IMR-90 (cell line): ENCODE data around the gene CDKN2C. TPM values are rescaled to one million over a fixed set of nuclear protein-coding genes. Genes with fewer than 3 reads are reported as not detected.
A peak's percentile ranks its signal among the peaks of the same experiment; 100 is the strongest.

Experiments
- ATAC-seq: fragments of 200-7000 bp; cut with Tn5 transposase; 2 replicates; pipeline ENCODE4 v1.9.1; 2020; ENCODE audit warnings: low read depth, mild to moderate bottlenecking, moderate library complexity
- Bru-seq: library from RNA; stranded (reverse); fragments of 400-500 nt; gene quantifications from one replicate; lab custom pipeline; 2021; lab: Mats Ljungman, UMichigan
- BruChase-seq, 2 experiments: library from RNA; stranded (reverse); fragments of 400-500 nt; gene quantifications; one replicate each; lab custom pipeline; 2021; lab: Mats Ljungman, UMichigan
- BruUV-seq: library from RNA; stranded (reverse); fragments of 400-500 nt; replicated peaks from 2 replicates; lab custom pipeline; 2021; lab: Mats Ljungman, UMichigan
- CTCF ChIA-PET: fragments of 300-600 bp; formaldehyde crosslinking; extraction: SDS; loops from one replicate; lab custom pipeline; 2021; ENCODE audit warnings: antibody characterized with exemption; lab: Yijun Ruan, JAX
- POLR2A ChIA-PET: fragments of 300-600 bp; sonication (Branson Sonifier 250); formaldehyde crosslinking; loops from one replicate; lab custom pipeline; 2022; ENCODE audit warnings: antibody characterized with exemption; ENCODE audit not compliant: unreplicated experiment; lab: Charles Lee
- DNase-seq: peaks from one replicate; pipeline ENCODE4 v3.0.0; 2013
- H2AFZ ChIP-seq: replicated peaks from 2 replicates; pipeline ENCODE3; 2013; ENCODE audit warnings: low read length, mild to moderate bottlenecking; ENCODE audit not compliant: poor library complexity
- H2AK5ac ChIP-seq: 2 replicates; pipeline ENCODE4 v1.6.1; 2013; ENCODE audit warnings: low read depth, low read length, inconsistent platforms
- H2AK9ac ChIP-seq: replicated peaks from 2 replicates; pipeline ENCODE3; 2013; ENCODE audit warnings: mild to moderate bottlenecking, low read depth, low read length, moderate library complexity; ENCODE audit not compliant: poor library complexity
- H2BK120ac ChIP-seq: 2 replicates; pipeline ENCODE4 v1.6.1; 2013; ENCODE audit warnings: low read depth, low read length, inconsistent platforms
- H2BK15ac ChIP-seq: 3 replicates; pipeline ENCODE4 v1.6.1; 2013; ENCODE audit warnings: low read depth, low read length, inconsistent platforms
- H2BK20ac ChIP-seq: 2 replicates; pipeline ENCODE4 v1.6.1; 2013; ENCODE audit warnings: low read depth, mild to moderate bottlenecking, inconsistent platforms, low read length, moderate library complexity
- H2BK5ac ChIP-seq: 2 replicates; pipeline ENCODE4 v1.6.1; 2013; ENCODE audit warnings: mild to moderate bottlenecking, low read depth, low read length, inconsistent platforms; ENCODE audit not compliant: poor library complexity, severe bottlenecking
- H3K14ac ChIP-seq: replicated peaks from 2 replicates; pipeline ENCODE4 v1.6.1; 2013; ENCODE audit warnings: low read depth, low read length, inconsistent platforms
- H3K18ac ChIP-seq: 2 replicates; pipeline ENCODE4 v1.6.1; 2013; ENCODE audit warnings: low read depth, low read length, control low read depth
- H3K23ac ChIP-seq: 2 replicates; pipeline ENCODE4 v1.6.1; 2013; ENCODE audit warnings: low read depth, low read length, inconsistent platforms
- H3K27ac ChIP-seq: 2 replicates; pipeline ENCODE4 v1.5.1; 2013; ENCODE audit warnings: mild to moderate bottlenecking, control low read depth, low read length; ENCODE audit not compliant: insufficient read depth
- H3K27me3 ChIP-seq: 2 replicates; pipeline ENCODE4 v1.6.1; 2013; ENCODE audit warnings: low read length; ENCODE audit not compliant: control insufficient read depth, insufficient read depth
- H3K36me3 ChIP-seq: 2 replicates; pipeline ENCODE4 v1.6.1; 2013; ENCODE audit warnings: low read length, mixed read lengths; ENCODE audit not compliant: control insufficient read depth, insufficient read depth
- H3K4ac ChIP-seq: 2 replicates; pipeline ENCODE4 v1.6.1; 2013; ENCODE audit warnings: low read depth, low read length, inconsistent platforms
- H3K4me1 ChIP-seq: 2 replicates; pipeline ENCODE4 v1.6.1; 2013; ENCODE audit warnings: low read length, mixed read lengths; ENCODE audit not compliant: control insufficient read depth, insufficient read depth
- H3K4me2 ChIP-seq: 2 replicates; pipeline ENCODE4 v1.6.1; 2013; ENCODE audit warnings: low read depth, mild to moderate bottlenecking, control low read depth, low read length, moderate library complexity
- H3K4me3 ChIP-seq: 2 replicates; pipeline ENCODE4 v1.5.1; 2013; ENCODE audit warnings: low read depth, mild to moderate bottlenecking, control low read depth, low read length, moderate library complexity; ENCODE audit not compliant: insufficient read depth
- H3K56ac ChIP-seq: 2 replicates; pipeline ENCODE4 v1.6.1; 2013; ENCODE audit warnings: low read length, inconsistent platforms; ENCODE audit not compliant: insufficient read depth; ENCODE audit errors: extremely low read depth
- H3K79me1 ChIP-seq, 2 experiments: 2 replicates each; pipeline ENCODE4 v1.6.1; 2013; ENCODE audit warnings: low read length in 2 of 2, inconsistent platforms in 1 of 2, low read depth in 1 of 2
- H3K9ac ChIP-seq: 2 replicates; pipeline ENCODE4 v1.6.1; 2013; ENCODE audit warnings: low read depth, low read length, control low read depth
- H3K9me1 ChIP-seq: 2 replicates; pipeline ENCODE4 v1.6.1; 2013; ENCODE audit warnings: low read length, inconsistent platforms; ENCODE audit not compliant: insufficient read depth
- H3K9me3 ChIP-seq: 2 replicates; pipeline ENCODE4 v1.6.1; 2013; ENCODE audit warnings: low read length; ENCODE audit not compliant: control insufficient read depth, insufficient read depth
- H4K20me1 ChIP-seq: 2 replicates; pipeline ENCODE4 v1.6.1; 2013; ENCODE audit warnings: low read length, inconsistent platforms; ENCODE audit not compliant: insufficient read depth
- H4K5ac ChIP-seq: 2 replicates; pipeline ENCODE4 v1.6.1; 2013; ENCODE audit warnings: mild to moderate bottlenecking, low read depth, low read length, control low read depth
- H4K8ac ChIP-seq, 2 experiments: 2 replicates each; pipeline ENCODE4 v1.6.1; 2013; ENCODE audit warnings: low read depth in 2 of 2, low read length in 2 of 2, control low read depth in 1 of 2, inconsistent platforms in 1 of 2
- H4K91ac ChIP-seq: 2 replicates; pipeline ENCODE4 v1.6.1; 2013; ENCODE audit warnings: low read depth, low read length, inconsistent platforms; ENCODE audit not compliant: insufficient read depth
- BHLHE40 ChIP-seq: fragments of 150-350 bp; IDR thresholded peaks from 2 replicates; pipeline ENCODE4 v1.6.1; 2016; ENCODE audit warnings: mild to moderate bottlenecking, low read depth, low read length
- CEBPB ChIP-seq: IDR thresholded peaks from 2 replicates; pipeline ENCODE4 v1.6.1; 2012; ENCODE audit warnings: low read depth, low read length, improper control_type of control experiment
- CHD1 ChIP-seq: IDR thresholded peaks from 2 replicates; pipeline ENCODE4 v1.6.1; 2012; ENCODE audit warnings: low read depth, low read length, improper control_type of control experiment
- FOS ChIP-seq: fragments of 150-350 bp; IDR thresholded peaks from 2 replicates; pipeline ENCODE4 v1.6.1; 2016; ENCODE audit warnings: low read depth, low read length
- MAFK ChIP-seq: IDR thresholded peaks from 2 replicates; pipeline ENCODE4 v1.6.1; 2012; ENCODE audit warnings: low read depth, low read length, improper control_type of control experiment
- MAZ ChIP-seq: IDR thresholded peaks from 2 replicates; pipeline ENCODE4 v1.6.1; 2012; ENCODE audit warnings: low read depth, mild to moderate bottlenecking, low read length, improper control_type of control experiment, moderate library complexity, borderline replicate concordance
- MXI1 ChIP-seq: IDR thresholded peaks from 2 replicates; pipeline ENCODE4 v1.6.1; 2012; ENCODE audit warnings: low read depth, mild to moderate bottlenecking, low read length, moderate library complexity, borderline replicate concordance
- POLR2A ChIP-seq: IDR thresholded peaks from 2 replicates; pipeline ENCODE4 v1.6.1; 2012; ENCODE audit warnings: mild to moderate bottlenecking, low read depth, low read length
- RAD21 ChIP-seq: IDR thresholded peaks from 2 replicates; pipeline ENCODE4 v1.6.1; 2012; ENCODE audit warnings: low read length, improper control_type of control experiment
- RCOR1 ChIP-seq: IDR thresholded peaks from 2 replicates; pipeline ENCODE4 v1.6.1; 2012; ENCODE audit warnings: mild to moderate bottlenecking, low read length, improper control_type of control experiment; ENCODE audit not compliant: insufficient replicate concordance
- RFX5 ChIP-seq: IDR thresholded peaks from 2 replicates; pipeline ENCODE4 v1.8.0; 2012; ENCODE audit warnings: low read depth, mild to moderate bottlenecking, low read length, moderate library complexity
- SMC3 ChIP-seq: fragments of 150-350 bp; IDR thresholded peaks from 2 replicates; pipeline ENCODE4 v1.6.1; 2016; ENCODE audit warnings: low read depth, mild to moderate bottlenecking, antibody characterized with exemption, low read length, moderate library complexity
- WGBS, 2 experiments: methylation state at CpG; one replicate each; pipeline versions ENCODE4 v1.1.5 to v1.1.7; 2013; ENCODE audit warnings: missing lambda C conversion rate in 2 of 2; ENCODE audit not compliant: insufficient read length in 1 of 2; ENCODE audit errors: extremely low coverage in 2 of 2; 5-methylcytosine and 5-hydroxymethylcytosine counted together
- dilution Hi-C: fragments of 300-500 bp; cut with HindIII; formaldehyde crosslinking; loops from one replicate; pipeline ENCODE4 v1.14.3; 2018; ENCODE audit warnings: low sequenced_read_pairs; ENCODE audit not compliant: unreplicated experiment
- in situ Hi-C: fragments of 300-500 bp; cut with MboI; formaldehyde crosslinking; loops from 3 replicates; pipeline ENCODE4 v1.14.3; 2019; ENCODE audit warnings: low sequenced_read_pairs, inconsistent platforms, mixed read lengths
- intact Hi-C: fragments of 100-400 bp; cut with micrococcal nuclease; formaldehyde crosslinking; loops from 2 replicates; pipeline ENCODE4 v1.10.0; 2022
- long read RNA-seq: library from polyadenylated mRNA; unstranded; transcript quantifications from one replicate; pipeline ENCODE4 v2.0.0, GENCODE V29; 2021; ENCODE audit not compliant: unreplicated experiment
- polyA plus RNA-seq, 3 experiments: library from polyadenylated mRNA; depleted of rRNA; stranded (reverse); fragments of >200 nt; gene quantifications; 2 replicates each; pipeline ENCODE4 v1.2.3, GENCODE V29; 2012; ENCODE audit warnings: low replicate concordance in 1 of 3
- total RNA-seq: library from RNA; depleted of rRNA; stranded (reverse); fragments of >200 nt; gene quantifications from 2 replicates; pipeline ENCODE4 v1.2.3, GENCODE V29; 2012; rRNA removed
- TF ChIP-seq, protein P1 (sequence below): conservative IDR thresholded peaks from 2 replicates; pipeline ENCODE4 v1.5.1; 2012; ENCODE audit warnings: mild to moderate bottlenecking, low read depth, low read length, improper control_type of control experiment

Gene CDKN2C
- total RNA-seq (14.3 and 18.9 TPM in 2 replicates), polyA plus RNA-seq (2012; rRNA removed) (13.5 and 15.5 TPM in 2 replicates), Bru-seq, nascent RNA (percentile 35 among the genes with signal in this experiment), BruChase-seq, experiment 1, labeled RNA remaining after a 6-hour chase (percentile 31 among the genes with signal in this experiment), BruChase-seq, experiment 2, labeled RNA remaining after a 2-hour chase (percentile 35 among the genes with signal in this experiment)
- polyA plus RNA-seq (2012; cell fraction: cytosol; rRNA removed), result 7.1 and 10.0 TPM in 2 replicates
- 3.0 and 4.7 TPM in 2 replicates for polyA plus RNA-seq (2012; cell fraction: nucleus; rRNA removed; ENCODE audit: low replicate concordance)
- long read RNA-seq, transcript CDKN2C-203 (3 exons, 2,086 nt), result major isoform, 12 of 13 reads
- long read RNA-seq, partial matches to known transcripts, result 0 of 13 reads
- long read RNA-seq, other reads (novel, unspliced or antisense), result 0 of 13 reads

DNA sequence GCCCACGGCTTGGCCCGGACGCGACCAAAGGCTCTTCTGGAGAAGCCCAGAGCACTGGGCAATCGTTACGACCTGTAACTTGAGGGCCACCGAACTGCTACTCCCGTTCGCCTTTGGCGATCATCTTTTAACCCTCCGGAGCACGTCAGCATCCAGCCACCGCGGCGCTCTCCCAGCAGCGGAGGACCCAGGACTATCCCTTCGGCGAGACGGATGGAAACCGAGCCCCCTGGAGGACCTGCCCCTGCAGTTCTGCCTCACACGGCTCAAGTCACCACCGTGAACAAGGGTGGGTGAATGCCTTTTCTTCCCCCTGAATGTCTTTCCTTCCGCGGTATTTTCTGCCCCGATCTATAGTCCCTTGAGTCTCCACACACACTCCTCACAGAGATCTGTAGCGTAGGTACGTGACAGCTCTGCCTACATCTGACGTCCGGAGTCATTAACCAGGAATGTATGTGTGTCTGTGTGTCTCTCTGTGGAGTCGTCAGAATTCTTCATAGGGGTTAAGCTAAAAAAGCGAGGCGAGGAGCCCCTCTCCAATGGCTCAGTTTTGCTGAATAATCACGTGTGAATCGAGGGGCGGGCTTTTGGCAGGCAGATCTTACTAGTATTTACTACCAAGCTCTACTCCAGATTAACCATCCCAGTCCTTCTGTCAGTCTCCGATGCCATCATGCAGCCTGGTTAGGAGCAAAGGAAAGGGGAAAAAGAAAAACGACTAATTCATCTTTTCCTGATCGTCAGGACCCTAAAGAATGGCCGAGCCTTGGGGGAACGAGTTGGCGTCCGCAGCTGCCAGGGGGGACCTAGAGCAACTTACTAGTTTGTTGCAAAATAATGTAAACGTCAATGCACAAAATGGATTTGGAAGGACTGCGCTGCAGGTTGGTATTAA is at the start of gene CDKN2C:
TSS of gene CDKN2C (plus strand) at position 635 of the 898 bp plus-strand sequence. CDS start at position 759, 124 bp downstream.
- in situ Hi-C loops (no loop called here), intact Hi-C loops (loop anchor here (2.0 to 10.0 kb wide), 2 partner anchors 195 to 325 kb away; no protein-coding TSS in a partner anchor)
- POLR2A ChIA-PET, result no interaction called here
- TF ChIP-seq FOS, result no peak
- TF ChIP-seq MAZ, result no peak
- TF ChIP-seq RAD21, result no peak
- TF ChIP-seq CHD1, result no peak; the same call in 1 of the 2 replicates
- TF ChIP-seq RCOR1, result no peak
- TF ChIP-seq MXI1, result peak; percentile 38; the same call in 1 of the 2 replicates
- TF ChIP-seq SMC3, result no peak
- TF ChIP-seq POLR2A, result peak; percentile 69; the same call in 1 of the 2 replicates
- TF ChIP-seq CEBPB, result 0 out of 2 replicates have a peak, but pooled peaks have one; percentile 21
- no peak for TF ChIP-seq RFX5
- peak; percentile 55 for TF ChIP-seq MAFK
- TF ChIP-seq BHLHE40, result 0 out of 2 replicates have a peak, but pooled peaks have one; percentile 5
- TF ChIP-seq, protein P1, sequence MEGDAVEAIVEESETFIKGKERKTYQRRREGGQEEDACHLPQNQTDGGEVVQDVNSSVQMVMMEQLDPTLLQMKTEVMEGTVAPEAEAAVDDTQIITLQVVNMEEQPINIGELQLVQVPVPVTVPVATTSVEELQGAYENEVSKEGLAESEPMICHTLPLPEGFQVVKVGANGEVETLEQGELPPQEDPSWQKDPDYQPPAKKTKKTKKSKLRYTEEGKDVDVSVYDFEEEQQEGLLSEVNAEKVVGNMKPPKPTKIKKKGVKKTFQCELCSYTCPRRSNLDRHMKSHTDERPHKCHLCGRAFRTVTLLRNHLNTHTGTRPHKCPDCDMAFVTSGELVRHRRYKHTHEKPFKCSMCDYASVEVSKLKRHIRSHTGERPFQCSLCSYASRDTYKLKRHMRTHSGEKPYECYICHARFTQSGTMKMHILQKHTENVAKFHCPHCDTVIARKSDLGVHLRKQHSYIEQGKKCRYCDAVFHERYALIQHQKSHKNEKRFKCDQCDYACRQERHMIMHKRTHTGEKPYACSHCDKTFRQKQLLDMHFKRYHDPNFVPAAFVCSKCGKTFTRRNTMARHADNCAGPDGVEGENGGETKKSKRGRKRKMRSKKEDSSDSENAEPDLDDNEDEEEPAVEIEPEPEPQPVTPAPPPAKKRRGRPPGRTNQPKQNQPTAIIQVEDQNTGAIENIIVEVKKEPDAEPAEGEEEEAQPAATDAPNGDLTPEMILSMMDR, result 0 out of 2 replicates have a peak, but pooled peaks have one; percentile 4

More for the DNA sequence above, at the start of gene CDKN2C:
- H3K4me3 ChIP-seq, result peak within 1 kb of the TSS; percentile 88
- peak within 1 kb of the TSS; percentile 62 for H3K18ac ChIP-seq
- H3K36me3 ChIP-seq, result no peaks in the 10 kb centered on the region; the same call in 1 of the 2 replicates
- H4K8ac ChIP-seq, result peak within 1 kb of the TSS; percentile 15 to 17; a peak in 2 of 4 replicates
- no TSS peak for BruUV-seq
- H3K9ac ChIP-seq, result peak within 1 kb of the TSS; percentile 93
- H3K23ac ChIP-seq, result peak within 1 kb of the TSS; percentile 93
- peak within 1 kb of the TSS; percentile 33; the same call in 1 of the 2 replicates for H2AK5ac ChIP-seq
- no peaks in the 10 kb centered on the region for H3K9me3 ChIP-seq
- ATAC-seq, result peak; percentile 38
- H2BK15ac ChIP-seq, result peak within 1 kb of the TSS; percentile 30; the same call in 1 of the 3 replicates
- H2AK9ac ChIP-seq, result peak within 1 kb of the TSS; percentile 48
- no peak within 1 kb of the TSS; the same call in 1 of the 2 replicates for H2BK20ac ChIP-seq
- dilution Hi-C loops, result no loop called here
- peak; percentile 86 for DNase-seq
- peak within 1 kb of the TSS; percentile 86 for H3K56ac ChIP-seq
- H2AFZ ChIP-seq, result peak within 1 kb of the TSS; percentile 90
- no peaks in the 10 kb centered on the region; the same call in none of the 2 replicates for H4K20me1 ChIP-seq
- H3K27me3 ChIP-seq, result no peaks in the 10 kb centered on the region
- H3K79me1 ChIP-seq, result peaks cover 0 to 7% of the 10 kb centered on the region in 2 experiments; a peak in 2 of 4 replicates
- peak within 1 kb of the TSS; percentile 89 for H3K27ac ChIP-seq
- H2BK120ac ChIP-seq, result peak within 1 kb of the TSS; percentile 75; the same call in 1 of the 2 replicates
- H2BK5ac ChIP-seq, result peak within 1 kb of the TSS; percentile 74
- no peaks in the 10 kb centered on the region for H3K9me1 ChIP-seq
- 0 out of 2 replicates have a peak within 1 kb of the TSS, but pooled peaks have one; percentile 4 for H4K5ac ChIP-seq
- CTCF ChIA-PET, result interaction anchor here (1.1 kb wide), 1 partner anchor 13 kb away, joined by 3 read pairs; no protein-coding TSS in a partner anchor
- peak within 1 kb of the TSS; percentile 75 for H3K14ac ChIP-seq
- H3K4ac ChIP-seq, result peak within 1 kb of the TSS; percentile 56
- WGBS, 2 experiments, result 0% methylated on average over 22 of the region's 44 CpGs; no CpG with 5 or more reads in 1 of the 2 experiments
- H4K91ac ChIP-seq, result peak within 1 kb of the TSS; percentile 73
- peaks cover 2% of the 10 kb centered on the region; the same call in 1 of the 2 replicates for H3K4me1 ChIP-seq
- H3K4me2 ChIP-seq, result peak within 1 kb of the TSS; percentile 87
